Putamen (tissue), 1 donor: ENCODE results near the gene NTSR1.

Experiments
- DNase-seq: peaks from one replicate; pipeline ENCODE4 v3.0.0-alpha.2; 2016; ENCODE audit warnings: low spot score

The NTSR1 gene

DNA sequence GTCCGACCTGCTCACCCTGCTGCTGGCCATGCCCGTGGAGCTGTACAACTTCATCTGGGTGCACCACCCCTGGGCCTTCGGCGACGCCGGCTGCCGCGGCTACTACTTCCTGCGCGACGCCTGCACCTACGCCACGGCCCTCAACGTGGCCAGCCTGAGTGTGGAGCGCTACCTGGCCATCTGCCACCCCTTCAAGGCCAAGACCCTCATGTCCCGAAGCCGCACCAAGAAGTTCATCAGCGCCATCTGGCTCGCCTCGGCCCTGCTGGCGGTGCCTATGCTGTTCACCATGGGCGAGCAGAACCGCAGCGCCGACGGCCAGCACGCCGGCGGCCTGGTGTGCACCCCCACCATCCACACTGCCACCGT, 885 bp downstream of the NTSR1 start:
- no peak for DNase-seq

DNA sequence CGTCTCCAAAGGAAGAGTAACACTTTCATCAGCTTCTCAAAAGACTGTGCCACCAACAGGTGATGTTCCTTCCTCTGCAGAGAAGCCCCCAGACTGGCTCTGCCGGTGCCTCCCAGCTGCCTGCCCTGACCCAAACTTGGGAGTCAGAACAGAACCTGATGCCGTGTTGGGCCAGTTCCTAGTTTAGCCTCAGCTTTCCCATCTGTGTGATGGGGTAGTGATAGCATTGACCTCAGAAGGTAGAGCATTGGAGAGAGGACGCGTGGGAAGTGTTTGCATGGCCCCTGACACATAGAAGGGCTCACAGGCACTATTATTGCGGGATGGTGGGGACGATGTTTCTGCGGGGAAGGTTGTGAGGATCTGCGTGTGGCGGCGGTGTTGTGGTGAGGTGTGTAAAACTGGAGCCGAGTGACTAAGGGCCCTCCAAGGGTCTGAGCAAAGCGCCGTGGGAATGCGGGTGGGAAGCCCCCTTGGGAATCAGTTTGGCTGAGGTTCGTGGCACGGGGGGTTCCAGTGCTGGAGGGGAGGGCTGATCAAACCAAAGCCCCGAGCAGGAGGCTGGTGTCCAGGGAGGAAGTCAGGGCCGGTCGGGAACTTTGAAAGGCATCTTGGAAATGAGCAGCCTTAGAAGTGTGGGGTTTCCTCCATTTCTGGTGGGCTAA, 1.7 kb downstream of the NTSR1 start:
- DNase-seq: no peak

DNA sequence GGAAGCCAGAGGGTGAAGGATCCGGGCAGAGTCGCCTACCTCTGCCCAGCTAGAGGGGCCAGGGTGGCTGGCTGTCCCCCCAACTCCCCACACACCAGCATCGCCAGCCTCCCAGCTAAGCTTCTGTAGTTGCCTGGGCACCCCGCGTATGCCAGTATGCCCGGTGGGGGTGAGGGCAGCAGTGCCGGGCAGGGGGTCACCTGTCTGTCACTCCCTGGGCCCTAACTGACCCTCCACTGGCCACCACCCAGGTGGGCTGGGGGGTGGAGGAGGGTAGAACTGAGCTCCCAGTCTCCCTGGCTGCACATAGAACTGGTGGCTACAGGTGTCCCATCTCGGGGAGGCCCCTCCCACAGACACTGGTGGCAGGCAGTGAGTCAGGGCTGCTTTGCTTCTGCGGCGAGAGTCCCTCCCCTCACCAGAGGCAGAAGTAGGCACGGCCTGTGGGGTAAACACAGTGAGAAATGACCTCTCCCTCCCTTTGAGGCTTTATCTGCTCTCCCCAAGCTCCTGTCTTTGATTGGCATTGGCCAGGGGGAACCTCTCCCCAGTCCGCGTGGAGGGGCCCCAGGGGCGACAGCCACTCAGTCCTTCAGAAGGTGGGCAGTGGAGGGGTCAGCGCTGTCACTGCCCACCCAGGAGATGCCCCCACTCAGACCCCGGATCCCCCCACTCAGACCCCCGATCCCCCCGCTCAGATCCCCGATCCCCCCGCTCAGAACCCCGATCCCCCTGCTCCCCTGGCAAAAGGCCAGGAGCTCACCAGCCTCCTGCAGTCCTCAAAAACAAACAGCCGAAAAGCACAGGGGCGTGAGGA, 2.5 kb downstream of the NTSR1 start:
- DNase-seq: no peak

DNA sequence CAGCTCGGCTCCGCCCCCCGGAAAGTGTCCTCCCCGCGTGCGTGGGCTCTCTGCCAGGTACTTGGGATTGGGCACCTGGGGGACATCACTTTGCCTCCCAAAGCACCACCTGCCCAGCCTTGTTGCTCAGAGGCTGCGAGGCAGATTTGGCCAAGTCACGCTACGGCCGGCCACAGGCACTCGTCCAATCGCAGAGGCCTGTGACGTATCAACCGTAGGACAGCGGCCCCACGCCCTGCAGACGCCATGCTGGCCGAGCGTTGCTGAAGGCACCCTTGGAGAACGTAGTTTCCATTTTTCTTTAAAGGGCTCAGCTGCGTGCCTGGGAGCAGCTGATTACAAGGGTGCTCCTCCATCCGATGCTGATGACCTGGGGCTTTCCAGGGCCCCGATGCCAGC, 3.1 kb downstream of the NTSR1 start:
- no peak for DNase-seq

DNA sequence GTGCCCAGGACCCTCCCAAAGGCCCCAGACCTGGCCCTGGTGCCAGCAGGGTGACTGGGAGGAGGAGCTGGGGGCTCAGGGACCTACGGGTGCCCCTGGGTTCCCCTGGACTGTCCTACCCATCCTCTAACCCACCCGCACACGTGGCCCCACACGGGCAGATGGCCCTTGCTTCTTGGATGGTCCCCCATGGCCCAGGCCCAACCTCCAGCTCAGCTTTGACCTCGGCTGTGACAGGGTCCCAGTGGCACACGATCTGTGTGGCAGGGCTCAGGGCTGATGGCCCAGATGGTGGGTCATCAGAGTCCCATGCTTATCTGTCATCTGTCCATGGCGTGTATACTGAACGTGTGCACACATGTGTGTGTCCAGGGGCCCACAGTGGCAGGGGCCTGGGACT, 4.0 kb downstream of the NTSR1 start:
- DNase-seq: no peak

DNA sequence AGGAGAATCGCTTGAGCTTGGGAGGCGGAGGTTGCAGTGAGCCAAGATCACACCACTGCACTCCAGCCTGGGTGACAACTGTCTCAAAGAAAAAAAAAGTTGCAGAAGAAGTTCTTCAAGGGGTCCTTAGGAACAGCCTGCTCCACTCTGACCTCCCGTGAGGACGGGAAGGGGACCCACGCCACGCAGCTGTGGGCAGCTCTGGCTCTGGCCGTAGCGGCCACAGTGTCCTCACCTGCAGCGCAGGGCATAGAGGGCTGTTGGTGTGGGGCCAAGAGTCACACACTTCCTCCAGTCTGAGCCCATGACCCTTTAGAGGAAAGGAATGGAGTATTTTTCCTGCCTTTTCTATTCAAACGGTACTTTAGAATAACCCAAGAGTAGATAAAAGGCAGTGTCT, 5.4 kb downstream of the NTSR1 start:
- no peak for DNase-seq

DNA sequence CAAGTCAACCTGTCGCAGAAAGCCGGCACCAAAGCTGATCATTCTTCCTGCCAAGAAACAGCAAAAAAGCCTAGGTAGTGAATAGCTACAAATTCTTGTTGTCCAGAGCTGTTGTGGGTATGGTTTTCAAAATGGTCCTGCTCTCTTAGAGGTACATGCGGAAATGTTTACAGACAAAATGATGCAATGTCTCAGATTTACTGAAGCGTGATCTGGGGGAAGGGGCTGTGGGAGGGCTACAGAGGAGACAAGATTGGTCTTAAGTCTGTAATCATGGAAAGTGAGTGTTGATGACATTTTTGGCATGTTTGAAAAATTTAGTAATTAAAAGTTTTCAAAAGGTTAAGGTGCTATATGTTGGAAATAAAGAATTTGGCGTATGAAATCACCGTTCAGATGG, 6.2 kb downstream of the NTSR1 start:
- DNase-seq: no peak

DNA sequence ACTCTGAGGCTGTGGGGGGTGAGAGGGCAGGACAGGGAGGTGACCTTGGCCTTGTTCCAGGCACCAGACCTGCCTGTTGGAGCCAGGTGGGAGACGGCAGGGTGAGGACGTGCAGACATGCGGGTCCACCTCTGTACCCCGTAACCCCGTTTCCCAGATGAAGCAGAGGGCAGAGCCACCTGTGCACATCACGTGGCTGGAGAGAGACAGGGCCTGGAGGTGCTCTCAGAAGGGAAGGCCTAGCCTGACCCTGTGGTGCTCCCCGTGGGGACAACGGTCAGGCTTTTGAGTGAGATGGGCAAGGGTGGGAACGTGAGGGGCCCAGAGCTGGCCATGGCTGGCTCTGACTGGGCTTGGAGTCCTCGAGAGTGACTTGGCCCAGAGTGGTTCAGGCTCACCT, 6.6 kb downstream of the NTSR1 start:
- no peak for DNase-seq

DNA sequence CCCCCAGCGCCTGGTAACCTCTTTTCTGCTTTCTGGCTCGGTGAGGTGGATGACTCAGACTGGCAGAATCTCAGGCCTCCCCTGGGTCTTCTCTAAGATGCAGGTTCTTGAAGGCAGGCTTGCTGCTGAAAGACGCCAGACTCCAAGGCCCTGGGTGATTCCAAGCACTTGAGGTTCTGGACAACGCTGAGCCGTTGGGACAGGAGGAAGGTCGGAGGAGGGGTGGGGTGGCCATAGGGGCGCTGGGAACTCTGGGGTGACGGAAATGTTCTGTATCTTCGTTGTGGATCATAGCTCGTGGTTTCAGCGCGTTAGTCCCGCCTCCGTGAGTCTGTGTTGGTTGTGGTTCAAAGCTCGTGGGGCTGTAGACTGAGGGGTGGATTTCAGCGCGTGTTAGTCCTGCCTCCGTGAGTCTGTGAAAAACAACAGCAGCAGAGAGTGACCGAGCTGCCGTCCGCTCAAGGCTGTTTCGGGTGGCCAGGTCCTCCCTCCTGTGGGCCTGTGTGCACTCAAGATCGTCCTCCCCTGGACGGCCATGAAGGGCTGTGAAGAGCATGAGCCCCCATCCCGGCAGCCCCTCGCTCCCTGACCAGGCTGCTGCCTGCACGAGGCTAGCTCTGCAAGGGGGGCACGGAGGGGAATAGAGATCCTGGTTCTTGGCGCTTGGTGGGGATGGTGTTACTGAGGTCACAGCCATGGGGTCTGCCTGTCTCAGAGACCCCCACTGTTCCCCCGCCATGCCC, 7.7 kb downstream of the NTSR1 start:
- DNase-seq: no peak

DNA sequence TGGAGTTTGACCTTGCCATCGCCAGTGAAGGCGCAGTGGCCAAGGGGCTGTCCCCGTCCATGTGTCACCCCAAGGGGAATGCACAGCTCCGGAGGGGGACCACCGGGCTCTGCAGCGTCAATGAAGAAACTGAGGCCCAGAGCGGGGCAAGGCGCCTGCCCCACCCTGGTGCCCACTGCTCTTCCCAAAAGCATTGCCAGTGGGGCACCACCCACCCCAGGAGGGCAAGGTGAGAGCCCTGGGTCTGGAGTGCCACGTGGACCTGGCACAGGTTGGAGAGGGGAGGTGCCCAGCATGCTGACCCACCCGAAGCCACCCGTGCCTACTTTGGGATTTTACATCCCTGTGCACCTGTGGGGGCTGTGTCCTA, 8.3 kb downstream of the NTSR1 start:
- DNase-seq: no peak

DNA sequence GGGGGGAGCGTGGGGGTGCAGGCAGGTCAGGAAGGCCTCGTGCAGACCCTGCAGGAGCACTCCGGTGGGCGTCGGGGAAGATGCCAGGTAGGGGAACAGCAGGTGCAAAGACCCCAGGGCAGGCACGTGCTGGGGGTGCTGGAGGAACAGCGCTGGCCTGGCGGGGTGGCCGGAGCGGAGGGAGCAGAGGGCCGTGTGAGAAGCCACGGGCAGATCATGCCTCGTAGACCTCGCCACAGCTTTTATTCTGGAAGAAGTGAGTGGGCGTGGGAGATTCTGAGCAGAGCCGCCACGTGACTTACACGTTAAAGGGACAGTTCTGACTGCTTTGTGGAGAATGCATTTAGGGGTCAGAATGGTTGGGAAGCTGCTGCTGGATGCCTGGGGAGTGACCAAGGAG, 9.3 kb downstream of the NTSR1 start:
- no peak for DNase-seq

DNA sequence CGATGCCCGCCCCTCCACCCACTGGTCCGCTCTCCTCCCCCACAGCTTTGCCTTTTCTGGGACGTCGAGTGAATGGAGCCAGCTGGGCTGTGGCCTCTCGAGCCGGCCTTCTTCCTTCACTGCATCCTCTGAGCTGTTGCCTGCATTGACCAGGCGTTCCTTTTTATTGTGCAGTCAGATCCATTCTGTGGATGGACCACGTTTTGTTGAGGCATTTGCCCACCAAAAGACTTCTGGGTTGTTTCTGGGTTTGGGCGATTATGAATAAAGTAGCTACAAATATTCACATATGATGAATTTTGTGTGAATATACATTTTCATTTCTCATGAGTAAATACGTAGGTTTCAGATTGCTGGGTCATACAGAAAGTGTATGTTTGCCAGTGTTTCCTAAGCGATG, 9.9 kb downstream of the NTSR1 start:
- DNase-seq: no peak

DNA sequence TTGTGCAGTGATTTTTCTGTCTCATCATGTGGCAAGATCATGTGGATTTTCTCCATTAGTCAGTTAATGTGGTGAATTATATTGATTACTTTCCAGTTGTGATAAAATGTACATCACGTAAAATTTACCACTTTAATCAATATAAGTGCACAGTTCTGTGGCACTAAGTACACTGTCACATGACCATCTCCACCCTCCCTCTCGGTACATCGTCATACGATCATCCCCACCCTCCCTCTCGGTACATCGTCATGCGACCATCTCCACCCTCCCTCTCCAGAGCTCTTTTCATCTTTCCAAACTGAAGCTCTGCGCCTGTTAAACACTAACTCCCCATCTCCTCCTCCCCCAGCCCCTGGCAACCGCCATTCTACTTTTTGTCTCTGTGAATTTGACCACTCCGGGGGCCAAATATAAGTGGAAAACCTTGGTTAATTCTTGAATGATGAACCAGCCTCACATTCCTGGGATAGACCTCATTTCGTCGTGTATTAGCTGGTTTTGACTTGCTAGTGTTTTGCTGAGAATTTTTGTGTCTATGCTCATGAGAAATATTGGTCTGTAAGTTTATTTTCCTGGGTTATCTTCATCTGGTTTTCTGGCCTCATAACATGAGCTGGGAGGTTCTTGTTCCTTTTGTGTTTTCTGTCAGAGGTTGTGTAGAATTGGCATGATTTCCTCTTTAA, 10.8 kb downstream of the NTSR1 start:
- DNase-seq: no peak

DNA sequence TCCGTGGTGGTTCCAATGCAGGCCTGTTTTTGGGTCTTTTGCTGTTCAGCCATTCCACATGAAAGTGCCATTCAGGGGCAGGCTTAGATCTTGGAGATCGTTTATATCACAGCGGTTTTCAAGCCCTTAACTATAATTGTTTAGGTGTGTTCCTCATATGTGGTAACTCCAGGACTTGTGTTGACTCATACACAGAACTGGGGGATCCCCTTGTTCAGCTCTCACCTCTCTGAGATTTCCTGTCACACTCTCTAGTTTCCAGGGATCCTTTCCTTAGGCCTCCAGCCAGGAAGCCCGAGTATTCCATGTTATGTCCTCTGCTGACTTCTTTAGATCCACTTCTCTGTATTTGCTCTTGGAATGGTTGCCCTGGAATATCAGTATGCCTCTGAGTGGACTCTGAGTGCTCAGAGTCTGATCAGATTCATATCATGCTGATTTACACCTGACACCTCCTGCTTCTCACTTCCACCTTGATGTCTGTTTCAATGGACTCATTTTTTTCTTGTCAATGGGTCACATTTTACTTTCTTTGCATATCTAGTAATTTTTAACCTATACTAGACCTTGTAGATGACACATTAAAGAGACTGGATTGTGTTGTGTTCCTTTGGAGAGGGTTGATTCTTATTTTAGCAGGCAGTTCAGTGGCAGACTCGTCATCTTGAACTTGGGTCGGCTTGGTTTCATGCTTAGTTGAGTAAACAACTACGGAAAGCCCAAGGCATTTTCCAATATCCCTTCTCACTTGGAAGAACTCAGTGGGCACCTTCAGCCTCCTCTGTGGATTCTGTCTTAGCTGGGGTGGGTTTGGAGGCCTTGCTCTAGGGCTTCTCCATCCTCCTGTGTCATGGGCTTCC, 13.1 kb downstream of the NTSR1 start:
- no peak for DNase-seq

DNA sequence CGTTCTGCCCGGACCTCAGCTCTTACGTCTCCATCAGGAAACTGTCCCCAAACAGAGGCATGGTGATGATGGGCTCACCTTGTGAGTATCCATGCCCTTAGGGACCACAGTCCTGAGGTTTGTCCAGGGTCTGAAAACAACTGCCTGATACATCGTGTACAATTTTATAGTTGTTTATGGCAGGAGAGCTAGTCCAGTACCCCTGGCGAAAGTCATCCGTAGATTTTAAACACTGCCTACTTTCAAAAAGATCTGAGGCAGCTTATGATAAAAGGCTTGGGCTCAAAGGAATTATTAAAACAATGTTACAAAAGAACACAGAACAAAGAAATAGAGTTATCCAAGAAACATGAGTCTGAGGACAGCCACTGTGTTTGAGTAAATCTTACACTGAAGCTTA, 14.0 kb downstream of the NTSR1 start:
- DNase-seq: no peak

DNA sequence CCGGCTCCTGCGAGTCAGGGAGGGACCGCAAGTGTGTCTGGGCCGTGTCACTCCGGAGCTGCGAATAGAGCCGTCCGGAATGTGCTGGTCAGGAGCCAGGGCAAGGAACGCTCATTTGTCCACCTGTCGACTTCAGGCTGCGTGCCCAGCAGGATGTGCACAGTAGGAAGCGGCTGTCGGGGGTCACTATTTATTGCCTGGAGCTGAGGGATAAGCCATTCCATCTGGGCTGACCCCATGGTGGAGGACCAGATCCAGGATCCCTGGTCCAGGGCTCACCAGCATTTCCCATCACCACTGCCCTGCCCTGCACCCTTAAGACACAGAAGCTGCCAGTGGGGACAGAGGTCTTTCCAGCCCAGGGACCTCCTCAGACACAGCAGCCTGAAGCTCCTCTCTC, 14.7 kb downstream of the NTSR1 start:
- DNase-seq: no peak

DNA sequence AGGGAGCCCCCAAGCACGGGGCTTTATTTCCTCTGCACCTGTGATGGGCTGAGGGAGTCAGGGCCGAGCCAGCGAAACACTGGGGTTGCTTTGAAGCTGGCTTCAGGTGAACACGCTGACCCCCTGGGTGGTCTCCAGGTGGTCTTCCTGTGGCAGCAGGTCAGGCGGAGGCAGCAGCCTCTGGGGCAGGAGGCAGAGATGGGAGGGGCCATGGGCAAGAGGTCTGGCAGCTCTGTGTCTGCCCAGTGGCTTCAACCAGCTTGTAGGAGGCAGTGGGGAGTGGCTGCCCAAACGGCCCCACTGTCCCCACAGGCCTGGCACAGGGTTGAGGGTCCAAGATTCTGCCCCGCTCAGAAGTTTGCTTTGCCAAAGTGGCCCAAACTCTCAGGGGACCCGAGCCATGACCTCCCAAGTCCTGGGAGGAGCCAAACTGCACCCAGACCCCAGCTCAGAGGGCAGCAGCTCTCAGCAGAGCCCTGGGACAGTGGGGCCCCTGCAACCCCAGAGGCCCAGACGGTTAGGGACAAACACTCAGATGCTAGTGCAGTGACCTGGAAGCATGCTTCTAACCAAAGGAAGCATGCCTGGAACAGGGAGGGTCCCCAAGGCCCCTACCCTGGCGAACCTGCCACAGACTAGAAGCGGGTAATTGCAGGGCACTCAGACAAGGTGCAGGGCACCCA, 15.3 kb downstream of the NTSR1 start:
- DNase-seq: no peak

DNA sequence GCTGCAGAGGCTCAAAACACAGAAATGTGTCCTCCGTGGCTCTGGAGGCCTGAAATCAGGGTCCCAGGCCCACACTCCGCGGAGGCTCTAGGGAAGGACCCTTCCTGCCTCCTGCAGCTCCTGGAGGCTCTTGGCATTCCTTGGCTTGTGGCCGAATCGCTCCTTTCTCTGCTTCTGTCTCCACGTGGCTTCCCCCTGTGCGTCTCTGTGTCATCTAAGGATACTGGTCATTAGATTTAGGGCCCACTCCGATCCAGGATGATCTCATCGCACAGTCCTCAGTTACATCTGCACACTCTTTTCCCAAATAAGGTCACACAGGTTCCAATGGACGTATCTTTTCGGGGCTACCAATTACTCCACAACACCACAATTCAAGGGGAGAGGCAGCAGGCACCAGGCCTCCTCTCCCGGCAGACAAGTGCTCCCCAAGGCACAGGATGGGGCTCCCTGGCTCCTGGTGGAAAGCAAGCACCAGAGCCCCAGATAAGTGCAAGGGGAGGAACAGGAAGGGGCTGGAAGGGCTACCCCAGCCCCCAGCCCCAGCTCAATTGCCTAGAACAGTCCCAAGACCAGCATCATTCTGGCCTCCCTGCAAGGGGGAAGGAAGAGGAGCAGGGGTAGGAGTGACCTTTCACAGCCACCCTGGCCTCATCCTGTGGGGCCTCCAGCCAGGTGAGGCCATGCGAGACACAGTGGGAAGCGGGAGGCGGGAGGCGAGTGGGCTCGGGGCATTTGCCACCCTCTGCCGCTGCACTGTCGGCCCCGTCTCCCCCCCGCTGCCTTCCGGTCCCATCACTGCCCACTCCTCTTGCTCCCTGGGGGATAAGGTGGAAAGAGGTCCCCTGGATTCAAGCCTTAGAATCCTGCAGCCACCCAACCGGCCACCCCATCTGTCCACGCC, 16.3 kb downstream of the NTSR1 start:
- no peak for DNase-seq

DNA sequence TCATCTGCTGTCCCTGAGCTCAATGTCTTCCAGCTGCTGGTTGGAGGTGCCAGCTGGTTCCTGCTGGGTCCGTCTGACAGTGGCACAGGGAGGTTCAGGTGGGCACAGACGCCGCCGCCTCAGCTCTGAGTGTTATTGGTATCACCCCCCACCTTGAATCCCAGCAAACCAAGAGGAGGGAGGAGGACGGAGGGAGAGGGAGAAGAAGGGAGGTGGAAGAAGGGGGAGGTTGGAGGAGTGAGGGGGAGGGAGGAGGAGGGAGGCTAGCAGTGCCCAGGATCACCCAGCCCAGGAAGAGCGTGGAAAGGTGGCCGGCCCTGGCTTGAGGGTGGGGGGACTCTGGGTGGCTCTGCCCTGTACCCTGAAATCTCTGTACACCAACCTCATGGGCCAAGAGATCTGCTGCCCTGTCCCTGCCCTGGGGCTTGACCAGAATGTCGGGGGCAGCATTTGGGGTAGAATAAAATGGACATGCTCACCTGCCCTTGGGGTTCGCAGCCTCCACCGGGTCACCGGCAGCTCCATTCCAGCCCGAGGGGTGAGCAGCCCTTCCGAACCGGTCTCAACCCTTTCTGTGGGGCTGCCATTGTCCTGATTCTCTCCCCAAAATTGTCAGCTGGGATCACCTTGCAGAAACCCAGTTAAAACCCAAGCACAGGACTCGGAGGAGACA, 17.1 kb downstream of the NTSR1 start:
- DNase-seq: no peak

DNA sequence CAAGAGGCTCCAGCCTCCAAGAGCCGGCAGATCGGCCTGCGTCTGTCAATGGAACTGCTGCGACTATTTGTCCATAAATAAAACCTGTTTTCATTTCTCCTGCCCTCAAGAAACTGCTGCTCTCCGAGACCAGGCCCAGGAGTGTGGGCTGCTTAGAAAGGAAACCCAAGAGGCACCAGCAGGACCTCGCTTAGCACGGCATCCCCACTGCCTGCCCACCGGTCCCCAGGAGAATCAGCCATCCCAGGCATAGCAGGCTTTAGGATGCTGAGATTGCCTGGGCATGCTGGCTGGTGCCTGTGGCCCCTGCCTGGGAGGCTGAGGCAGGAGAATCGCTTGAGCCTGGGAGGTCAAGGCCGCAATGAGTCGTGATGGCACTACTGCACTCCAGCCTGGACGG, 17.6 kb downstream of the NTSR1 start:
- DNase-seq: no peak
